ENCODE results near the gene GRIN3B.
"Not testable (repeated sequence)": the region's sequence is repeated elsewhere in the genome, so short reads cannot be mapped to it uniquely, and the experiment has no call there.

GRIN3B gene

DNA sequence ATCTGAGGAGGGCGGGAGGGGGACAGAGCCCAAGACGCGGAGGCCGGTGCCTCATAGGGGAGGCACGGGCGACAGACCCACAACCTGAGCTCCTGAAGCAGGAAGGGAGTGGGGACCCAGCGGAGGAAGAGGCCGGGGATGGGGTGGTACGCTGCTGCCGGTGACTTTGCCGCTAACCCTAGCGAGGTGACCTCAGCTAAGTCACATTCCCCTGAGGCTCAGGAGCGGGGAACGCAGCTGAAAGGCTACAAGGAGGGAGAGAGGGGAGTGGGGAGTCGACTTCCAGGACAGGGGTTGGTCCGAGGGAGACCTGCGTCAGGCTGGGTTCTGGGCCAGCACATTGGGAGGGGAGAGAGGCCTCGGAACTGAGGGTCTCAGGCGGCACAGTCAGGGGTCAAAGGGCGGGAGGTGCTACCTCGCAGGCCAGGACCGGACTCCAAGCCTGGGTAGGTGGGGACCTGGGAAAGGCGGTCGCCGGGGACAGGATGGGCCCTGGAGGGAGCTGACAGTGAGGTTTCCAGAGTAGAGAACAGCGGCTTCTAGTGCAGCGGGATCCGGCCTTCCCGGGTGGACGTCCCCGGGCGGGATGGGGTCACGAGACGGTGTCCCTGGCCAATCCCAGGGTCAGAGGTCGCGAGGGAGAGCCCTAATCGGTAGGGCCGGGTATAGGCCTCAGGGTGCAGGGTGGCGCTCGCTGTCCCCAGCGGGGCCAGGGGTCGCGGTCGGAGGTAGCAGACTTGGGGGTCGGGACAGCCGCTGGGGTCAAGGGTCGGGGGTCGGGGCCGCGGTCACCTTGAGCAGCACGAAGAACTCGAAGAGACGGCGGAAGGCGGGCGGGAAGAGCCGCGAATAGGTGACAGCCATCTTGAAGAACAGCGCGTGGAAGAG is 20.0 kb downstream of the GRIN3B start:
- DNase-seq (ENCODE audit: low read depth): no peak

DNA sequence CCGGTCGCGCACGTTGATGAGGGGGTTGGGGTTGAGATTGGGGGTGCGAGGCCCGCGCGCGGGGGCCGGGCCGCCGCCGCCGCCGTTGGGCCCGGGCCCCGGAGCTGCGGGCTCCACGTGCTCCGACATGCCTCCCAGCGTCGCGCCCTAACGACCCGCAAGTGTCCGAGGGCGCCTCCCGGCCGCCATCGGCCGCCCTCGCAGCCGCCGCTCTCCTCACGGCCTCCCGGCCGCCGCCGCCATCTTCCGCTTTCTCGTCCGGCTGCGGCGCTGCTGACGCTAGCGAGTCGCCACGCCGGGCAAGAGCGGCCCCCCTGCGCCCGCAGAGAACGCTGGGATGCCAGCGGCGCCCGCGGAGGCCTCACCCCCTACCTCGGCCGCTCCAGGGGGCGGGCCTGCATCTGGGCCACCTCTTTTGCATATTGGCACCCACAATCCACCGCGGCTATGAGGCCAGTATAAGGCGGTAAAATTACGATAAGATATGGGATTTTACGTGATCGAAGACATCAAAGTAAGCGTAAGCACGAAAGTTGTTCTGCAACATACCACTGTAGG is 20.7 kb downstream of the GRIN3B start, which contains the start of gene TMEM259:
Gene TMEM259, minus strand, starts transcription at position 256 of the 558 bp plus-strand sequence. Its CDS starts 127 bp downstream, at position 129.
- peak; percentile 90 for DNase-seq (ENCODE audit: low read depth)

DNA sequence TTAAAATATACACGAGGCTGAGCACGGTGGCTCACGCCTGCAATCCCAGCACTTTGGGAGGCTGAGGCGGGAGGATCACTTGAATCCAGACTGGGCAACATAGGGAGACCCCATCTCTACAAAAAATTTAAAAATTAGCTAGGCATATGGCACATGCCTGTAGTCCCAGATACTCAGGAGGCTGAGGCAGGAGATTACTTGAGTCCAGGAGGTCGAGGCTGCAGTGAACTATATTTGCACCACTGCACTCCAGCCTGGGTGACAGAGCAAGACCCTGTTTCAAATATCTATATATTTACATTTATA is 23.6 kb downstream of the GRIN3B start:
- DNase-seq (ENCODE audit: low read depth): not testable (repeated sequence)

DNA sequence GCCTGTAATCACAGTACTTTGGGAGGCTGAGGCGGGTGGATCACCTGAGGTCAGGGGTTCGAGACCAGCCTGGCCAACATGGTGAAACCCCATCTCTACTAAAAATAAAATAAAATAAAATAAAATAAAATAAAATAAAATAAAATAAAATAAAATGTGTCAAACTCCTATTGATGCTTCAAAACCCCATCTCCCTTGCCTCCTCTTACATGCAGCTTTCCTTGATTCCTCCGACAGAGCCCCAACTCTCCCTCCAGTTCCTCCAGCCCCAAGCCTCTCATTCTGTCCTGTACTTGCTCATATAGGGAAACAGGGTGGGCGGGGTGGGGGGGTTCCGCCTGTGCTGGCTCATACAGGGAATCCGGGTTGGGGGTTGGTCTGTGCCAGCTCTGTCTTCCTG is 24.9 kb downstream of the GRIN3B start:
- not testable (repeated sequence) for DNase-seq (ENCODE audit: low read depth)

DNA sequence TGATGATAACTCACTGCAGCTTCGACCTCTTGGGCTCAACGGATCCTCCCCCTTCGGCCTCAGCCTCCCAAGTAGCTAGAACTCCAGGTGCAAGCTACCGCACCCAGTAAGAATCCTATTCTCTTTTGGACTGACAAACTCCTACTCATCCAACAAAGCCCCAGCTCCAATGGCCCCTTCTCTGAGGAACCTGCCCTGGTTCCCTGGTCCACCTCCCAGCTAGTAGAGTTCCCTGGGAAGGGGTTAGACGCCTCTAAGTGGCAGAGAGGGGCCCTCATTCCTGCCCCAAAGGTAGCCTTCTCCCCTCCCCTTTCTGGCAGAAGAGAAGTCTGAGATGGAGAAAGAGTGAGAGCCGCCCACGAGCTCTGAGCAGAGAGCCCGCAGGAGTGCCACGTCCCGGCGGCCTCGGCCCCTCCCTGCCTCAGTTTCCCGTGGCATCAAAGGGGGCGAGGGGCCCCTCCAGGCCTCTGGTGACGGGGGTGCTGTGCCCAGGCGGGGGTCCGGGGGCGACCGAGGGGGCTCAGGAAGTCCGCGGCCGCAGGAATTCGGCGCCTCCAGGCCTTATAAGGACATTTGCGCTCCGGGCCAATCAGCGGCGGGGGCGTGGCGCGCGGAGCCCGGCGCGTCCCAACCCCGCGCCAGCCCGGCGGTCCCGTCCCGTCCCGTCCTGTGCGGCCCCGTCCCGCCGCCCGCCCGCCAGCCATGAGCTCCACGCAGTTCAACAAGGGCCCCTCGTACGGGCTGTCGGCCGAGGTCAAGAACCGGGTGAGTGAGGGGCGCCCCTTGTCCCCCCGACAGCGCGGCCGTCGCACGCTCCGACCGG is 26.0 kb downstream of the GRIN3B start, which contains the start of gene CNN2:
Gene CNN2, plus strand, starts transcription at position 649 of the 823 bp plus-strand sequence. Its CDS starts 54 bp downstream, at position 703.
- peak; percentile 70 for DNase-seq (ENCODE audit: low read depth)

DNA sequence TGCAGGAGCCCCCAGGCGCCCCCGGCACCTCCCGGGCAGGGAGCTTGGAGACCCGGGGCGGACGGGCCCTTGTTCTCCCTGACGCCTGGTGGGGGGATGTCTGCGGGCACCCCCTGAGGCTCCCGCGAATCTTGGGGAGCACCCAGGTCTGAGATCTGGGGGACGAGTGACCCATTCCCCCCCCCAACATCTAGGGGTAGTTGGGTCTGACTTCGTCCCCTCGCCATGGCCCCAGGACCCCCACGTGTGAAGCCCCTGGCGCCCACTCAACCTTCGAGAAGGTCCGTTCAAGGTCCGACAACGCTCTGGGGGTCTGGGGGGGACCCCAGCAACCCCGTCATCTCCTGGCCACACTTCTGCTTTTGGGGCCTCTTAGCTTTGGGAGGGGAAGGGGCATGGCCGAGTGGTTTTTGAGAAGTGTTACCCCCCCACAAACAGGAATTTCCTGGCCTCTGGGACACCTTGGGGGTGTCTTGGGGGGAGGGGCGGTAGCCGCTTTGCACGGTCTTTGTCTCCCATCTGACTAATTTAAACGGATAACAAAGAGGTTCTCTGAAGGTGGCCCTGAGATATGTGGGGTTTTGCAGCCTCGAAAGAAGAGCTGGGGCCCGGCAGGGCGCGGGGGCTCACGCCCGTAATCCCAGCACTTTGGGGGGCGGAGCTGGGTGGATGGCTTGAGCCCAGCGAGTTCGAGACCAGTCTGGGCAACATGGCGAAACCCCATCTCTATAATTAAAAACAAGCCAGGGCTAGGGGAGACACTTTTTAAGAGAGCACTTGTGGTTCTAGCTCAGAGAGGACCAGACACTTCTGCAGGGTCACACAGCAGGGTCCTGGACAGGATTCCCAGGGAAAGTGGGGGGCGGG is 26.8 kb downstream of the GRIN3B start:
- no peak for DNase-seq (ENCODE audit: low read depth)

DNA sequence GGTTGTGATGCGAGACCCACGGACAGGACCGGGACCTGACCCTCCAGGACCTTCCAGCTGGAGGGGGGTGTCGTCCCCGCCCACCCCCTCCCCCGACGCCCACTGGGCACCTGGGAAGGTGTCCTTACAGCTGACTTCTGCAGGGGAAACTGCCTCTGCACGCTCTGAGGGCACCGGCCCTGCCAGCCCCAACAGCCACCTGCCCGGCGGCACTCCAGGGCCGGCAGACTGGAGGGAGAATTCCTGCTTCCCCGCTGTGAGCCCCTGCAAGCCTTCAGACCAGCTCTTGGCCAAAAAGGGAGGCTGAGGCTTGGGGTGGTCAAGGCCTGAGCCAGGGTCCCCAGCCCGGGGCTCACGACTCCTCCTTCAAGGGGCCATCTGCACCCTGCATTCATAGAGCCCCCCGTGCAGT is 27.4 kb downstream of the GRIN3B start:
- DNase-seq (ENCODE audit: low read depth): no peak

DNA sequence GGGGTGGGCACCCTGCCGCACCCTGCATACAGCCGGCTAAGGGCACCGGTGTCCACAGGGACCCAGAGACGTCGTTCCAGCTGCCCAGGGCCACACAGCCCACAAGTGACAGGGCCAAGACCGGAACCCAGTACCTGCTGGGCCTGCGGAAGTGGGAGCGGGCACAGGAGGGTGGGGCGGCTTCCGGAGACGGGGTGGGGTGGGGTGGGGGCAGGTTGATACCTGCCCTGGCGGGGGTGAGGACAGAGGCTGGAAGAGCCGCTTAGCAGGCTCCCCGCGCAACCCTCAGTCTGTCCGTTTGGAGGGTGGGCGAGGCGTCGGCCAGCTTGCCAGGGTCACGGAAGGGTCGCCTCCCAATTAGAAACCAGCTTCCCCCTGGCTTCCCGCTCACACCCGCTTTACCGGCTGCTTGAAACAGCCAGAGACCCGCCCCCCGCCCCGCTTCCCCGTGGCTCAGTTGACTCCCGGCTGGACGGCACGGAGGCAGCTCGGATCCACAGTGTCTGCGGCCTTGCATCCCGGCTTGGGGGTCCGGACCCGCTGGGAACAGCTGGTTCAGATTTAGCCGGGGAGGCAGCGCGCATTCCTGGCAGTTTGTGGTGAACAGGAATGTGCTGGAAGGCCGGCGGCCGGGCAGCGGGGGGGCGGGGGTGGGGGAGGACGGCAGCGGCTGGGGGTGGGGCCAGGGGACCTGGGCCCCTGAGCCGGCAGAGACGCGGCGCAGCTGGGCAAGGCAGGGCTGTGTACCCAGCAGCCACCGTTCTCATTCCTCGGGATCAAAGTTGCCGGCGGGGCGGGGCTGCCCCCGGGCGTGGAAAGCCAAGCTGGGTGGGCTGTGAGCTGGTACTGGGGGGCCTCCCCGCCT is 28.1 kb downstream of the GRIN3B start:
- no peak for DNase-seq (ENCODE audit: low read depth)

DNA sequence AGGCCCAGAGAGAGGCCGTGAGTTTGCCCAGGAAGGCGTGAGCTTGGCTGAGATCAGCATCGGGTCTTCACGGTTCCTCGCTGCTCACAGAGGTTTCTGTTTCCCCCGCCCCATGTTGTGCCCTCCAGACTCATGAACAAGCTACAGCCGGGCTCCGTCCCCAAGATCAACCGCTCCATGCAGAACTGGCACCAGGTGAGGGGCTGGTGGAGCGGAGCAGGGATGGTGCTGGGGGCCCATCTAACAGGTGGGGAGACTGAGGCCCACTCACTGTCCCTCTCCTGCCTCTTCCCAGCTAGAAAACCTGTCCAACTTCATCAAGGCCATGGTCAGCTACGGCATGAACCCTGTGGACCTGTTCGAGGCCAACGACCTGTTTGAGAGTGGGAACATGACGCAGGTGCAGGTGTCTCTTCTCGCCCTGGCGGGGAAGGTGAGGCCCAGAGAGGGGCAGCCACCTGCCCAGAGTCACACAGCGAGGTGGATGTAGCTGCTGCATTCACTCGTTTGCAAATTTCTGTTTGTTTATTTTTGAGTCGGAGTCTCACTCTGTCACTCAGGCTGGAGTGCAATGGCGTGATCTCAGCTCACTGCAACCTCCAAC is 32.1 kb downstream of the GRIN3B start:
- DNase-seq (ENCODE audit: low read depth): no peak

DNA sequence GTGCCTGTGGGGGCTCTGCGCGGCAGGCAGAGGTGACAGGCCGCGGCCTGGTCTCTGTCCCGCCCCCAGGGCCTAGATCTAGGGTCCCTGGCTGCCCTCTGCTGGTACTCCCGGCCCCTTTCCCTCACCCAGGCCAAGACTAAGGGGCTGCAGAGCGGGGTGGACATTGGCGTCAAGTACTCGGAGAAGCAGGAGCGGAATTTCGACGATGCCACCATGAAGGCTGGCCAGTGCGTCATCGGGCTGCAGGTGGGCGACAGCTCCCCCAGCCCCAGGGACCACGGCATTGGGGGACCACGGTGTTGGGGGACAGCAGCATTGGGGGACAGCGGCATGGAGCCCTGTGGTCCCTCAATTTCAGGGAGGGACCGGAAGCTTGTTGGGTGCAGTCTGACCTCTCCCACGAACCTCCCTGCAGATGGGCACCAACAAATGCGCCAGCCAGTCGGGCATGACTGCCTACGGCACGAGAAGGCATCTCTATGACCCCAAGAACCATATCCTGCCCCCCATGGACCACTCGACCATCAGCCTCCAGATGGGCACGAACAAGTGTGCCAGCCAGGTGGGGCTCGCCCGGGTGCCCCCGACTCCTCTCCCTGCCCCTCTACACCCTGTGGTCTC is 35.9 kb downstream of the GRIN3B start:
- DNase-seq (ENCODE audit: low read depth): no peak

DNA sequence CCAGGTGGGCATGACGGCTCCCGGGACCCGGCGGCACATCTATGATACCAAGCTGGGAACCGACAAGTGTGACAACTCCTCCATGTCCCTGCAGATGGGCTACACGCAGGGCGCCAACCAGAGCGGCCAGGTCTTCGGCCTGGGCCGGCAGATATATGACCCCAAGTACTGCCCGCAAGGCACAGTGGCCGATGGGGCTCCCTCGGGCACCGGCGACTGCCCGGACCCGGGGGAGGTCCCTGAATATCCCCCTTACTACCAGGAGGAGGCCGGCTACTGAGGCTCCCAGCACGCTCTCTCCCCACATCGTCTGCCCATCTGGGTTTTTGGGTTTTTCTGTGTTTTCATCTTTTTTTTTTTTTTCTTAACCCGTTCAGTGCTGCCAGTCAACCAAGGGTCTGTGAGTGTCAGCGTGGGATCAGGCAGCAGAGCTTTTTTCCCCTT is 37.4 kb downstream of the GRIN3B start:
- no peak for DNase-seq (ENCODE audit: low read depth)

DNA sequence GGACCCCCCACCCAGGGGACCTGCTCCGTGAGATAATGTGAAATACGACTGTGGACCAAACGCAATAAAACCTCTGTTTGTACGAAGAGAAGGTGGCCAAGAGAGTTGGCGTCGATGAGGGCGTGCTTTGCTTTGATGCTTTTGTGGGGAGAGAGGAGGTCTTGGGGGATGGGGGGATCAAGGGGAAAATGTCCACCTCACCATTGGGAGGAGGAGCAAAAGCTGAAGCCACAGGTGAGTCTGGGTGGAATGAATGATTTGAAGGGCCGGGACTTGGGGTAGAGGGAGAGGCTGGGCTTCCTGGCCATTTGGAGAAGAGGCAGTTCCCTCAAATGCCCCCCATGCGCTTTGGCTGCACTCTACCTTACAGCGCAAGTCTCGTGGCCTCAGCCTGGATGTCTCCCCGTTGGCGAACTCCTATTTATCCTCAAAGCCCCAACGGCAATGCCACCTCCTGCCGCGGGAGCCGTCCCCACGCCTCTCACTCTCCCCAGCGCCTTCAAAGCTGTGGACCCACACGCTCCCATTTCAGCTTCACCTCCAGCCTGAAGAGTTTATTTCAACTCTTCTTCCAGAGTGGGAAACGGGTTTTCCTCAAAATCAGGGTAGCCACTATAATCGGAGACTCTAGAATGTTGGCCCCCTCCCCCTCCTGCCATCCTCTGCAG is 38.9 kb downstream of the GRIN3B start:
- no peak for DNase-seq (ENCODE audit: low read depth)

DNA sequence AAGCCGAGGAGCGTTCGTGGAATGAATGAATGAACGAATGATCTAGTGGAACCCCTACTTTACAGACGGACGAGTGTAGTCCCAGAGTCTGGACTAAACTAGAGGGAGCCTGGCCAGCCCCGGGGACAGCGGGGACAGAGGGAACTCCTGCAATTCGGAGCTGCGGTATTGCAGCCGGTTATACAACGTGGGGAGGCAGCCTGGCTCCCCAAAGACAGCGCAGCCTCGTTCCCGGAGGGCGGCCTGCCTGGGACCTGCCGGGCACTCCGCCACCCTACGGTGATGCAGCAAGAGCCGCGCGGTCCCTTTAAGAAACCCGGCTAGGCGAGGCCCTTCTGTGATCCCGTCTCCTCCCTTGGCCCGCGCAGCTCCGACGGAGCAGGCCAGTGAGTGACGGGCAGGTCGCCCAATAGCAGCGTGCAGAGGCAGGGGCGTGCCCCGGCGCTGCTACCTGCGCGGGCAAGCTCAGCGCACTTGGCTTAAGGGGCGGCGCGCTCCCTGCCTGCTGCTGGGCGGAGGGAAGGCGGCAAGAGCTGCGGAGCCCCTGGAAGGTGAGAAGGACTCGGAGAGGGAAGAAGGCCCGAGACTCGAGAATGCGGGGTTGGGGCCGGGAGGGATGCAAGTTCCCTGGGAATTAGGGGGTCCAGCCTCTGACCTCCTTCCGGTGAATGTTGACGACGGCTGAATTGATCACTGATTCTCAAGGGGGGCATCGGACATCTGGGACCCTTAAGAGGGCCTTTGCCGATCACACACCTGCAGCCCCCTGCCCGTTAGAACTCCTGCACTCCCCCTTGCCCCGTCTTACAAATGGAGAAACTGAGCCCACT is 39.6 kb downstream of the GRIN3B start, which contains the start of gene ABCA7:
Gene ABCA7, plus strand, starts transcription at position 462 of the 830 bp plus-strand sequence. CDS start 1,255 bp downstream, outside the sequence.
- DNase-seq (ENCODE audit: low read depth): peak; percentile 98

DNA sequence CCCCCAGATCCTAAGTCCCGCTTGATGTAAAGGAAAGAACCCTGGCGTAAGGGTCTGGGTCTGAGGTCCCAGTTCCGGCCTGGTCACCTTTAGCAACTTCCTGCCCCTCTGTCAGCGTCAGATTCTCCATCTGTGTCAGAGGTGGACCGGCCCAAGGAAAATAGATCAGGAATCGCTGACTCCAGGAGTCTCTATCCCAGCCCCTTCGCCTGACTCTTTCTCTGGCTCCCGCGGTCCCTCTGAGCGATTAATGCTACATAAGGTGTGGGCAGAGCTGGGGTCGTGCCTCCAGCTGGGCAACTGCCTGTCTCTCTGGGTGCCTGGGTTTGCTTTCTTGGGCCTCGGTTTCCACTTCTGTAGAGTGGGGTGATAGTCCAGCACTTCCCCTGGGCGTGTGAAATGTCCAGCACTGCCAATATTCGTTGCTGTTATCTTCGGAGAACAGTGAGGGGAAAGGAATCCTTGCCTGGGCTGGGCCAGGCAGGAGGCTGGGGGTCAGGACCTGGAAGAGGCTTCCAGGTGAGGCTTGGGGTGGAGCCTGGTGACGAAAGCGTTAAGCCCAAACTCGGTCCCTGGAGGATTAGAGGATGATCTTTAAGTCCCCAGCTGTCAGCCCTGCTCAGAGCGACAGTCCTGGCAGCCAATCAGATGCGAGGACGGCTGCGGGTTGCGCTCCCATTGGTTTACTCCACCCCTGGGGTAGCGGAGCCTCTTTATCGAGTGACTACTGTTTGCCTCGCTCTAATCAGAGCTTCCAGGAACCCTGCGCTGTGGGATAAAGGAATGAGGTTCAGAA is 40.5 kb downstream of the GRIN3B start:
- peak; percentile 91 for DNase-seq (ENCODE audit: low read depth)

DNA sequence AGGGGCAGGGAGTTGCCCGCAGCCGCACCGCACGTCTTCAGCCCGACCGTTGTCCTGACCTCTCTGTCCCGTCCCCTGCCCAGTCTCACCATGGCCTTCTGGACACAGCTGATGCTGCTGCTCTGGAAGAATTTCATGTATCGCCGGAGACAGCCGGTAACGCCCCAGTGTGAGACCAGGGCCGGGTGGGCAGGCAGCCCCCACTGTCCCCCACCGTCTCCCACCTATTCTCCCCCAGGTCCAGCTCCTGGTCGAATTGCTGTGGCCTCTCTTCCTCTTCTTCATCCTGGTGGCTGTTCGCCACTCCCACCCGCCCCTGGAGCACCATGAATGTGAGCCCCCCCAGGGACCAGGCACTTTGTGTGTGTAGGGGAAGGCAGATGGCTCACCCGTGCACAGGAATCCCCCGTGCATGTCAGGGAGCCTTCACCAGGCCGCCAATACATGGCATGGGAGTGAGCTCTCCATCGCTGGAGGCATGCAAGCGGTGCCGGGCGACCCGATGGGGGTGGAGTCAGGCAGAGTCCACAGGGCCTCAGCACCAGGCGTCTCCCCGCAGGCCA is 41.1 kb downstream of the GRIN3B start:
- no peak for DNase-seq (ENCODE audit: low read depth)

DNA sequence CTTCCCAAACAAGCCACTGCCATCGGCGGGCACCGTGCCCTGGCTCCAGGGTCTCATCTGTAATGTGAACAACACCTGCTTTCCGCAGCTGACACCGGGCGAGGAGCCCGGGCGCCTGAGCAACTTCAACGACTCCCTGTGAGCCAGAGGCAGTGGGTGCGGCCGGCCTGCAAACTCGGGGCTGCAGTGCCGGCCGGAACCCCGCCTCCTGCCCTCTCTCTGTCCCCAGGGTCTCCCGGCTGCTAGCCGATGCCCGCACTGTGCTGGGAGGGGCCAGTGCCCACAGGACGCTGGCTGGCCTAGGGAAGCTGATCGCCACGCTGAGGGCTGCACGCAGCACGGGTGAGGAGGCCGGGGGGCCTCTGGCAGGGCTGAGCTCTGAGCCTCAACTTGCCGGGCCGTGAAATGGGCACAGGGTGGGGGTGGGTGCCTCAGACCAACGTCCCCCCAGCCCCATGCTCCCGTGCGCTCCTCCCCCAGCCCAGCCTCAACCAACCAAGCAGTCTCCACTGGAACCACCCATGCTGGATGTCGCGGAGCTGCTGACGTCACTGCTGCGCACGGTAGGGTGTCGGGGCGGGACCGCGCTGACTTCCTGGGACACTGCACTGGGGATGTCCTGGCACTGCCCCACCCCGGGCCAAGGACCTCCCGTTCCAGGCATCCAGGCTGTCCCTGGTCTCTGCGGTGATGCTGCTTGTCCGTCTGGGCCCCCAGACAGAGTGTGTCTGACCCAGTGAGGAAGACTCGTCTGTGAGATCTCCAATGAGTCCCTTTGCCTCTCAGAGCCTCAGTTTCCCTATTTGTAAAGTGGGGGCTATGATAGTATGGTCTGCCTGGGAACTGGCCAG is 41.8 kb downstream of the GRIN3B start:
- no peak for DNase-seq (ENCODE audit: low read depth)
